Loucy (cell line): ENCODE results near the gene HCN1.

Source experiments
- EZH2phosphoT487 ChIP-seq: fragments of 200-600 bp; IDR thresholded peaks from 2 replicates; pipeline ENCODE4 v1.6.1; 2018; ENCODE audit warnings: antibody characterized with exemption, mild to moderate bottlenecking, moderate library complexity, borderline replicate concordance
- TF ChIP-seq, protein P1 (sequence below): fragments of 200-600 bp; sonication (generic); conservative IDR thresholded peaks from 2 replicates; pipeline ENCODE4 v1.5.1; 2014; ENCODE audit warnings: mild to moderate bottlenecking, antibody characterized with exemption, low read length

DNA sequence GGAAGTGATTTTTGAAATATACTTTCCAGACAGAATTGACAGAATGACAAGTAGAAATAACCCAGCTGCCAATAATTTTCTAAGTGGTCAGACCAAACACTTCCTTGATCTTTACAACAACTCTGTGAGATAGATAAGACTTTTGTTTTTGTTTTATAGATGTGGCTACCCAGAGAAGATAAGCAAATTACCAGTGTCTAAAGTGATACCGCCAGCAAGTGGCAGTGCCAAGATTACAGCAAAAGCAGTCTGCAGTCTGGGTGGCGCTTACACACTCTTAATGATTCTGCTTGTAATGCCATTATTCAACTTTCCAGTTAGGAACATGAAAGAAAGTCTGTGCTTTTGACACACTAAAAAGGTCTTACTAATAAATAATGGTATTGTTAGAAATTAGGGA lies 92.1 kb downstream of the HCN1 start:
- TF ChIP-seq, protein P1, sequence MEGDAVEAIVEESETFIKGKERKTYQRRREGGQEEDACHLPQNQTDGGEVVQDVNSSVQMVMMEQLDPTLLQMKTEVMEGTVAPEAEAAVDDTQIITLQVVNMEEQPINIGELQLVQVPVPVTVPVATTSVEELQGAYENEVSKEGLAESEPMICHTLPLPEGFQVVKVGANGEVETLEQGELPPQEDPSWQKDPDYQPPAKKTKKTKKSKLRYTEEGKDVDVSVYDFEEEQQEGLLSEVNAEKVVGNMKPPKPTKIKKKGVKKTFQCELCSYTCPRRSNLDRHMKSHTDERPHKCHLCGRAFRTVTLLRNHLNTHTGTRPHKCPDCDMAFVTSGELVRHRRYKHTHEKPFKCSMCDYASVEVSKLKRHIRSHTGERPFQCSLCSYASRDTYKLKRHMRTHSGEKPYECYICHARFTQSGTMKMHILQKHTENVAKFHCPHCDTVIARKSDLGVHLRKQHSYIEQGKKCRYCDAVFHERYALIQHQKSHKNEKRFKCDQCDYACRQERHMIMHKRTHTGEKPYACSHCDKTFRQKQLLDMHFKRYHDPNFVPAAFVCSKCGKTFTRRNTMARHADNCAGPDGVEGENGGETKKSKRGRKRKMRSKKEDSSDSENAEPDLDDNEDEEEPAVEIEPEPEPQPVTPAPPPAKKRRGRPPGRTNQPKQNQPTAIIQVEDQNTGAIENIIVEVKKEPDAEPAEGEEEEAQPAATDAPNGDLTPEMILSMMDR = no peak
- no peak for TF ChIP-seq EZH2phosphoT487
